Progenitor cell of endocrine pancreas (in vitro differentiated cells): Measurements from ENCODE around the gene RALB. TPM values are rescaled to one million over a fixed set of nuclear protein-coding genes. Genes with fewer than 3 reads are reported as not detected.
A peak's percentile ranks its signal among the peaks of the same experiment; 100 is the strongest.

ENCODE experiments used
- DNase-seq: peaks from one replicate; pipeline ENCODE4 v3.0.0; 2021; ENCODE audit warnings: low spot score; ENCODE audit not compliant: unreplicated experiment
- H3K27ac Mint-ChIP-seq: 2 replicates; pipeline ENCODE4 v1.8.0; 2021; ENCODE audit warnings: mild to moderate bottlenecking, moderate library complexity, mixed read lengths
- H3K27me3 Mint-ChIP-seq: 2 replicates; pipeline ENCODE4 v1.8.0; 2021; ENCODE audit warnings: mixed read lengths
- H3K36me3 Mint-ChIP-seq: 2 replicates; pipeline ENCODE4 v1.8.0; 2022; ENCODE audit warnings: mixed read lengths; ENCODE audit not compliant: insufficient read depth
- H3K4me1 Mint-ChIP-seq: 2 replicates; pipeline ENCODE4 v1.8.0; 2021; ENCODE audit warnings: low read depth, mixed read lengths
- H3K4me3 Mint-ChIP-seq: 2 replicates; pipeline ENCODE4 v1.8.0; 2021; ENCODE audit warnings: low read depth, mild to moderate bottlenecking, moderate library complexity, mixed read lengths
- H3K9me3 Mint-ChIP-seq: 2 replicates; pipeline ENCODE4 v1.8.0; 2021; ENCODE audit warnings: low read depth, mixed read lengths
- total RNA-seq: library from RNA; stranded (reverse); gene quantifications from 2 replicates; pipeline ENCODE4 v1.2.1, GENCODE V29; 2021
- TF ChIP-seq, protein P1 (sequence below): fragments of 200-600 bp; sonication (generic); IDR thresholded peaks from one replicate; pipeline ENCODE4 v1.5.0; 2021; ENCODE audit warnings: antibody characterized with exemption, mild to moderate bottlenecking; ENCODE audit not compliant: unreplicated experiment

RALB gene
- total RNA-seq, 1 donor from 2014 or later = 30.5 TPM

GRCh38 chr2:120235681-120236080 is 17.0 kb upstream of the RALB start:
- no peak for DNase-seq
- no peak overlapping the region for H3K4me3 Mint-ChIP-seq
- TF ChIP-seq, protein P1, sequence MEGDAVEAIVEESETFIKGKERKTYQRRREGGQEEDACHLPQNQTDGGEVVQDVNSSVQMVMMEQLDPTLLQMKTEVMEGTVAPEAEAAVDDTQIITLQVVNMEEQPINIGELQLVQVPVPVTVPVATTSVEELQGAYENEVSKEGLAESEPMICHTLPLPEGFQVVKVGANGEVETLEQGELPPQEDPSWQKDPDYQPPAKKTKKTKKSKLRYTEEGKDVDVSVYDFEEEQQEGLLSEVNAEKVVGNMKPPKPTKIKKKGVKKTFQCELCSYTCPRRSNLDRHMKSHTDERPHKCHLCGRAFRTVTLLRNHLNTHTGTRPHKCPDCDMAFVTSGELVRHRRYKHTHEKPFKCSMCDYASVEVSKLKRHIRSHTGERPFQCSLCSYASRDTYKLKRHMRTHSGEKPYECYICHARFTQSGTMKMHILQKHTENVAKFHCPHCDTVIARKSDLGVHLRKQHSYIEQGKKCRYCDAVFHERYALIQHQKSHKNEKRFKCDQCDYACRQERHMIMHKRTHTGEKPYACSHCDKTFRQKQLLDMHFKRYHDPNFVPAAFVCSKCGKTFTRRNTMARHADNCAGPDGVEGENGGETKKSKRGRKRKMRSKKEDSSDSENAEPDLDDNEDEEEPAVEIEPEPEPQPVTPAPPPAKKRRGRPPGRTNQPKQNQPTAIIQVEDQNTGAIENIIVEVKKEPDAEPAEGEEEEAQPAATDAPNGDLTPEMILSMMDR = no peak
- peaks cover 9% of the 10 kb centered on the region for H3K4me1 Mint-ChIP-seq
- H3K27me3 Mint-ChIP-seq = peaks cover 12% of the 10 kb centered on the region
- H3K27ac Mint-ChIP-seq = no peak overlapping the region
- no peaks in the 10 kb centered on the region for H3K9me3 Mint-ChIP-seq
- H3K36me3 Mint-ChIP-seq = no peaks in the 10 kb centered on the region

DNA sequence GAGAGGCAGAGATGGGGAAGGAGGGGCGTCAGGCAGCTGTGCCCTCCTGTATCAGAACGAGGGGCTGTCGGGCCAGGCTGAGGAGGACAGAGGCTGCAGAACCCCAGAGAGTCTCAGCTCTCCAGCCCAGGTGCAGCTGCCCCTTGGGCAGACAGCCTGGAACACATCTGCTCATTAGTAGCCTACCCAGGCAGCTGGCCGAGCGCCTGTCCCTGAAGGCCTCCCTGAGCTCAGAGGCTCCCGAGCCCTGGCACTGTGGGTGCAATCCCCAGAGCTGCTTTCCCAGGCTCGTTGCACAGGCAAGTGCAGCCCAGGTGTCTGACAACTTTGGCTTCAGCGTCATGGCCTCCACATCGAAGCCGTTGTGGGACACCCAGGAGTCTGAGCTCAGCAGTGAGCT is 16.3 kb upstream of the RALB start:
- Mint-ChIP-seq H3K27me3 (peaks cover 12% of the 10 kb centered on the region), H3K9me3 (no peaks in the 10 kb centered on the region), H3K27ac (no peak overlapping the region), H3K4me1 (peaks cover 7% of the 10 kb centered on the region), H3K4me3 (no peak overlapping the region), H3K36me3 (no peaks in the 10 kb centered on the region)
- TF ChIP-seq, protein P1 = no peak
- no peak for DNase-seq

DNA sequence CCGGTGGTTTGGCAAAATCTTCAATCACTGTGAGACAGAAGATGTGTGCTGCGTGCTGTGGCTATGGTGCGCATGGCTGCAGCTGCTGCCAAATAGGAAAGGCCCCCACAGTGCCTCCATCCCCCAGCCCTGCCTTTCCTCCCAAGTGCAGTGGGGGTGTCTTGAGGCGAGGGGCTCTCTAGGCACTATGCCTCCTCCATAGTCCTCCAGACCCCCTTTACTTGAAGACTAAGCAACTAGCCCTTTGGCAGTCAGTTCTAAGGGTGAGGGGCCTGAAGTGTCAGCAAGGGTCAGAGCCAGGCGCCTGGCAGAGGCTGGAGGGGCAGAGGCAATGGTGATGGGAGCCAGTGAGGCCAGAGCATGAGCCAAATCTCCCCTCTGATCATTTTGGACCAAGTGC is 15.9 kb upstream of the RALB start:
- Mint-ChIP-seq H3K9me3 (no peaks in the 10 kb centered on the region), H3K27ac (no peak overlapping the region), H3K27me3 (peaks cover 12% of the 10 kb centered on the region), H3K36me3 (no peaks in the 10 kb centered on the region), H3K4me1 (peaks cover 7% of the 10 kb centered on the region), H3K4me3 (no peak overlapping the region)
- no peak for DNase-seq
- TF ChIP-seq, protein P1 = no peak

- peaks cover 7% of the 10 kb centered on the region for H3K4me1 Mint-ChIP-seq
- H3K9me3 Mint-ChIP-seq = no peaks in the 10 kb centered on the region
- no peak overlapping the region for H3K4me3 Mint-ChIP-seq
- TF ChIP-seq, protein P1 = no peak
- no peaks in the 10 kb centered on the region for H3K36me3 Mint-ChIP-seq
- no peak overlapping the region for H3K27ac Mint-ChIP-seq
- DNase-seq = no peak
- H3K27me3 Mint-ChIP-seq = peaks cover 12% of the 10 kb centered on the region
Observed at GRCh38 chr2:120237491-120237902, 15.2 kb upstream of the RALB start.

- Mint-ChIP-seq H3K4me1 (peaks cover 7% of the 10 kb centered on the region), H3K36me3 (no peaks in the 10 kb centered on the region), H3K4me3 (no peak overlapping the region), H3K27ac (peak overlapping the region; percentile 37), H3K9me3 (no peaks in the 10 kb centered on the region), H3K27me3 (peaks cover 15% of the 10 kb centered on the region)
- TF ChIP-seq, protein P1 = no peak
- DNase-seq = no peak
Observed at GRCh38 chr2:120238728-120239487, 13.7 kb upstream of the RALB start.
